Left lung (tissue), 10 donors: ENCODE results near the gene CIAO2B. TPM values are rescaled to one million over a fixed set of nuclear protein-coding genes. Genes with fewer than 3 reads are reported as not detected.

Source experiments
- ATAC-seq: fragments of 200-7000 bp; cut with Tn5 transposase; one replicate; pipeline ENCODE4 v1.9.1; 2020; ENCODE audit warnings: moderate library complexity
- DNase-seq, 4 donors: peaks; one replicate each; pipeline ENCODE4 v3.0.0-alpha.2; 2013 to 2020
- H3K27ac ChIP-seq, 2 donors: fragments of 200-600 bp; sonication (generic) in 1 of 2; one replicate each; pipeline versions ENCODE4 v1.5.0 to v1.8.0; 2020 to 2021
- H3K27me3 ChIP-seq, 2 donors: fragments of 200-600 bp; sonication (generic) in 1 of 2; one replicate each; pipeline versions ENCODE4 v1.5.0 to v1.8.0; 2020 to 2021
- H3K36me3 ChIP-seq, 2 donors: fragments of 200-600 bp; sonication (generic) in 1 of 2; one replicate each; pipeline versions ENCODE4 v1.5.0 to v1.8.0; 2020 to 2021
- H3K4me1 ChIP-seq, 2 donors: fragments of 200-600 bp; one replicate each; pipeline ENCODE4 v1.8.0; 2021
- H3K4me3 ChIP-seq, 2 donors: fragments of 200-600 bp; sonication (generic) in 1 of 2; one replicate each; pipeline versions ENCODE4 v1.5.0 to v1.8.0; 2020 to 2021; ENCODE audit warnings: mild to moderate bottlenecking in 1 of 2
- H3K9me3 ChIP-seq, 2 donors: fragments of 200-600 bp; sonication (generic) in 1 of 2; one replicate each; pipeline versions ENCODE4 v1.5.0 to v1.8.0; 2020 to 2021
- CTCF ChIP-seq, 2 donors: fragments of 200-600 bp; sonication (generic) in 1 of 2; IDR thresholded peaks; one replicate each; pipeline versions ENCODE4 v1.5.0 to v1.8.0; 2021; ENCODE audit warnings: antibody characterized with exemption in 2 of 2
- intact Hi-C, 2 donors: fragments of 100-400 bp; cut with DNase I; formaldehyde crosslinking; loops; one replicate each; pipeline versions ENCODE4 v1.11.2 to v1.14.2; 2022
- polyA plus RNA-seq, 6 donors: library from polyadenylated mRNA; unstranded; fragments of 120-200 nt; gene quantifications; one replicate each; pipeline ENCODE4 v1.2.1, GENCODE V29; 2013; ENCODE audit not compliant: insufficient read length in 6 of 6
- total RNA-seq, 2 donors: library from RNA; stranded (reverse); fragmentation: NEBNext Ultra II Directional; extraction: Animal tissue kit (Norgen Biotek cat#: 25700); gene quantifications; one replicate each; pipeline ENCODE4 v1.2.1, GENCODE V29; 2021
- donor health status: DM: no; HTN: yes; CAD: no.
- donor health status: DM: no; HTN: no; CAD: no.

CIAO2B gene
- total and polyA plus RNA-seq, 8 donors = 70.9 to 84.0 (median 81.9) TPM

DNA sequence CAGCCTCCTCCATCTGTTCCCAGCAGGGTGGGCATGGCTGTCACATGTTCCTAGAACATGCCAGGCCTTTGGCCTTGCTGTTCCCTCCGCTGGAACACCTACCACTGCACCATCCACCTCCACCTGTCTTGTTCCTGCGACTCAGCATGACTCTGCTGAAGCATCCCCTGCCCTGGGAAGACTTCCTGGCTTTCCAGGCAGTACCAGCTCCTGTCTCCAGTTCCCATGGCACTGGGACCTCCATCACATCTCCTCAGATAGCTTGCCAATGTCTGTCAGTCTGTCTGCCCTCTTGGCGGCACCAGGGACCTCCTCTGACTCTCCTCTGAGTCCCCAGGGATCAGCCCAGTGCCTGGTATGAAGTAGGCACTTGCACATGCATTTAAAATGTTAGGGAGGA is 38.2 kb downstream of the CIAO2B start:
- H3K27me3 ChIP-seq = no peaks in the 10 kb centered on the region
- TF ChIP-seq CTCF (IDR thresholded peaks at IDR 0.05) = no peak
- intact Hi-C loops = no loop called here
- no peak for DNase-seq
- no peaks in the 10 kb centered on the region for H3K36me3 ChIP-seq
- no peak overlapping the region for H3K27ac ChIP-seq
- H3K4me3 ChIP-seq = no peak overlapping the region
- H3K4me1 ChIP-seq = peaks cover 14 to 17% of the 10 kb centered on the region in 2 donors
- ATAC-seq = no peak
- no peaks in the 10 kb centered on the region for H3K9me3 ChIP-seq

- Histone ChIP-seq H3K36me3 (no peaks in the 10 kb centered on the region), H3K4me1 (peaks cover 13 to 16% of the 10 kb centered on the region in 2 donors), H3K9me3 (no peaks in the 10 kb centered on the region), H3K27ac (no peak overlapping the region), H3K4me3 (no peak overlapping the region), H3K27me3 (no peaks in the 10 kb centered on the region)
- DNase-seq = peak in 1 of 4 donors; percentile 38
- intact Hi-C loops = no loop called here
- TF ChIP-seq CTCF (IDR thresholded peaks at IDR 0.05) = no peak
- ATAC-seq = no peak
Measured at GRCh38 chr16:66895689-66895979, 38.6 kb downstream of the CIAO2B start.

DNA sequence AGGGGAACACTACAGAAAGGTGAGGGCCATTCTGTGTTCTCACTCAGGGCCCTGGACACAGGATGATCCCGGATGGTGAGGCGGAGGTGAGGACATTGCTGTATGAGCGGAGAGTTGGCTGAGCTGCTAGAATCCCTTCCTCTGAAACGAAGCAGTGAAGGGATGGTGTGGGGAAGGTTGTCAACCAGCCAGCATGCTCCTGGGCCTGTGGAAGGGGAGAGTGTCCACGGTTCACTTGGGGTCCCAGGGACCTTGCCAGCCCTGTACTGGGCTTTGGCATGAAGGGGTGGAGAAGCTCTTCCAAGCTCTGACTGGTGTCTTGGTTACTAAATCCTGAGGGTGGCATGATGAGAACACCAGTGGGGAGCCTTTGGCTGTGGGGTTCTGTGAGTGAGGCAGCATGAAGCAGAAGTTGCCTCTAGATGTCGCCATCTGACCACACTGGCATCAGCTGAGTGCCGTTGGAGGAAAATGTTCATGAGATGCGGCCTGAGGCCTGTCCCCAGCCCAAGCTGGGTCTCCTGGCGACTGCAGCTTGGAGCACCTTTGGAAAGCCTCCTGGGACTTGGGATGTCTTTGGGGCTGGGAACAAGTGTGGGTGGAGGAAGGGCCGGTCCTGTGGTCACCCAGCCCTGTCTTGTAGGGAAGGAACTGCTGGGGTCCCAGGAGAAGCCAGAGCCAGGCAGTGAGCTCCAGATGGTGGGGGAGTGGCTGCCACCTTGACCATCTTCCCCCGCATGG is 39.1 kb downstream of the CIAO2B start:
- no peaks in the 10 kb centered on the region for H3K36me3 ChIP-seq
- H3K27ac ChIP-seq = no peak overlapping the region
- H3K27me3 ChIP-seq = no peaks in the 10 kb centered on the region
- peaks cover 8 to 11% of the 10 kb centered on the region in 2 donors for H3K4me1 ChIP-seq
- peak; percentile 70 to 88 (median 73) for DNase-seq
- peak; percentile 87 for ATAC-seq
- intact Hi-C loops = no loop called here
- no peaks in the 10 kb centered on the region for H3K9me3 ChIP-seq
- TF ChIP-seq CTCF (IDR thresholded peaks at IDR 0.05) = peak; percentile 67 to 77
- H3K4me3 ChIP-seq = no peak overlapping the region

GRCh38 chr16:66894055-66894454 is 40.1 kb downstream of the CIAO2B start:
- ATAC-seq (no peak), DNase-seq (peak in 1 of 4 donors; percentile 51)
- Histone ChIP-seq H3K4me3 (no peak overlapping the region), H3K27me3 (no peaks in the 10 kb centered on the region), H3K9me3 (no peaks in the 10 kb centered on the region), H3K4me1 (peaks cover 0 to under 1% of the 10 kb centered on the region in 2 donors), H3K36me3 (peaks cover 0 to 5% of the 10 kb centered on the region in 2 donors), H3K27ac (no peak overlapping the region)
- intact Hi-C loops = no loop called here
- TF ChIP-seq CTCF (IDR thresholded peaks at IDR 0.05) = no peak

DNA sequence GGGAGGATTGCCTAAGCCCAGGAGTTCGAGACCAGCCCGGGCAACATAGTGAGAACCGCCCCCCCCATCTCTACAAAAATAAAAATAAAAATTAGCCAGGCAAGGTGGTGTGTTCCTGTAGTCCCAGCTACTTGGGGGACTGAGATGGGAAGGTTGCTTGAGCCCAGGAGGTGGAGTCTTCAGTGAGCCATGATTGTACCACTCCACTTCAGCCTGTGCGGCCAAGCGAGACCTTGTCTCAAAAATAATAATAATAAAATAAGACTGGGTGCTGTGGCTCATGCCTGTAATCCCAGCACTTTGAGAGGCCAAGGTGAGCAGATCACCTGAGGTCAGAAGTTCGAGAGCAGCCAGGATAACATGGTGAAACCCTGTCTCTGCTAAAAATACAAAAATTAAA is 42.4 kb downstream of the CIAO2B start:
- Histone ChIP-seq H3K4me1 (no peaks in the 10 kb centered on the region), H3K36me3 (peaks cover 0 to 11% of the 10 kb centered on the region in 2 donors), H3K27ac (no peak overlapping the region), H3K27me3 (no peaks in the 10 kb centered on the region), H3K9me3 (no peaks in the 10 kb centered on the region), H3K4me3 (no peak overlapping the region)
- no peak for TF ChIP-seq CTCF (IDR thresholded peaks at IDR 0.05)
- no peak for DNase-seq
- no peak for ATAC-seq
- intact Hi-C loops = no loop called here
